A673 (cell line): ENCODE data around the gene TOLLIP. TPM values are rescaled to one million over a fixed set of nuclear protein-coding genes. Genes with fewer than 3 reads are reported as not detected.

Experiments
- BruUV-seq: library from RNA; stranded (reverse); fragments of 400-500 nt; replicated peaks from 2 replicates; lab custom pipeline; 2021; lab: Mats Ljungman, UMichigan
- CTCF ChIA-PET: fragments of 300-600 bp; sonication (Branson Sonifier 250); formaldehyde crosslinking; loops from one replicate; lab custom pipeline; 2022; ENCODE audit warnings: antibody characterized with exemption; lab: Charles Lee
- POLR2A ChIA-PET: fragments of 300-600 bp; sonication (Branson Sonifier 250); formaldehyde crosslinking; loops from one replicate; lab custom pipeline; 2022; ENCODE audit warnings: antibody characterized with exemption; ENCODE audit not compliant: low non-redundant PET; lab: Charles Lee
- DNase-seq: peaks from one replicate; pipeline ENCODE4 v3.0.0-alpha.2; 2015; ENCODE audit warnings: low spot score
- H3K27ac ChIP-seq: fragments of 200-600 bp; sonication (generic); 2 replicates; pipeline ENCODE4 v1.5.1; 2016; ENCODE audit warnings: mixed run types, low read depth, mild to moderate bottlenecking, mixed read lengths, antibody characterized with exemption, low read length; ENCODE audit not compliant: poor library complexity, severe bottlenecking
- H3K27me3 ChIP-seq: fragments of 200-600 bp; sonication (generic); replicated peaks from 2 replicates; pipeline ENCODE4 v1.6.1; 2017; ENCODE audit warnings: mixed run types, low read depth, mild to moderate bottlenecking, mixed read lengths, antibody characterized with exemption, low read length; ENCODE audit not compliant: insufficient read depth, poor library complexity
- H3K36me3 ChIP-seq: fragments of 200-600 bp; sonication (generic); 2 replicates; pipeline ENCODE4 v1.6.1; 2016; ENCODE audit warnings: mixed run types, mild to moderate bottlenecking, mixed read lengths, antibody characterized with exemption, low read length; ENCODE audit not compliant: insufficient read depth, poor library complexity, severe bottlenecking
- H3K4me1 ChIP-seq: fragments of 200-600 bp; sonication (generic); 2 replicates; pipeline ENCODE4 v1.6.1; 2017; ENCODE audit warnings: mixed run types, mild to moderate bottlenecking, mixed read lengths, antibody characterized with exemption, low read length; ENCODE audit not compliant: insufficient read depth, poor library complexity, severe bottlenecking
- H3K4me3 ChIP-seq: fragments of 200-600 bp; sonication (generic); 2 replicates; pipeline ENCODE4 v1.5.1; 2016; ENCODE audit warnings: low read depth, mixed run types, mild to moderate bottlenecking, mixed read lengths, low read length; ENCODE audit not compliant: poor library complexity, severe bottlenecking
- H3K9me3 ChIP-seq: fragments of 200-600 bp; sonication (generic); 2 replicates; pipeline ENCODE4 v1.6.1; 2016; ENCODE audit warnings: mixed run types, low read depth, mild to moderate bottlenecking, mixed read lengths, antibody characterized with exemption, low read length; ENCODE audit not compliant: poor library complexity, severe bottlenecking
- CTCF ChIP-seq: fragments of 300-800, 200-600 bp; sonication (generic); conservative IDR thresholded peaks from 2 replicates; pipeline ENCODE4 v1.5.1; 2017; ENCODE audit warnings: low read depth, mild to moderate bottlenecking, antibody characterized with exemption, low read length, moderate library complexity, mixed read lengths
- EZH2 ChIP-seq: fragments of 200-600 bp; sonication (generic); IDR thresholded peaks from 2 replicates; pipeline ENCODE4 v1.6.1; 2017; ENCODE audit warnings: borderline replicate concordance, low read depth, mild to moderate bottlenecking, mixed read lengths, antibody characterized with exemption, low read length; ENCODE audit not compliant: poor library complexity, severe bottlenecking
- intact Hi-C: fragments of 100-400 bp; cut with micrococcal nuclease; formaldehyde crosslinking; loops from one replicate; pipeline ENCODE4 v1.10.0; 2022; ENCODE audit not compliant: unreplicated experiment
- total RNA-seq: library from RNA; stranded (reverse); gene quantifications from 2 replicates; pipeline ENCODE4 v1.2.3, GENCODE V29; 2021

Gene TOLLIP
- total RNA-seq, 1 experiment from 2014 or later = 32.5 TPM

GRCh38 chr11:1254733-1255132 is 54.7 kb downstream of the TOLLIP start:
- TF ChIP-seq EZH2 (no peak), CTCF (no peak)
- CTCF ChIA-PET = no interaction called here

GRCh38 chr11:1254086-1254648 is 55.3 kb downstream of the TOLLIP start:
- no peak for DNase-seq
- intact Hi-C loops = no loop called here
- TF ChIP-seq EZH2 (no peak), CTCF (no peak)
- H3K4me1 ChIP-seq = no peaks in the 10 kb centered on the region
- CTCF ChIA-PET = no interaction called here
- POLR2A ChIA-PET = no interaction called here
- no peaks in the 10 kb centered on the region for H3K9me3 ChIP-seq
- H3K27ac ChIP-seq = no peak overlapping the region
- no peaks in the 10 kb centered on the region for H3K36me3 ChIP-seq
- H3K4me3 ChIP-seq = no peak overlapping the region
- no peaks in the 10 kb centered on the region for H3K27me3 ChIP-seq
- BruUV-seq = no TSS peak

More at GRCh38 chr11:1254733-1255132, 54.7 kb downstream of the TOLLIP start:
- no peaks in the 10 kb centered on the region for H3K4me1 ChIP-seq
- intact Hi-C loops = no loop called here
- DNase-seq = no peak
- no peaks in the 10 kb centered on the region for H3K36me3 ChIP-seq
- H3K9me3 ChIP-seq = no peaks in the 10 kb centered on the region
- POLR2A ChIA-PET = no interaction called here
- no peaks in the 10 kb centered on the region for H3K27me3 ChIP-seq
- BruUV-seq = no TSS peak
- no peak overlapping the region for H3K27ac ChIP-seq
- H3K4me3 ChIP-seq = no peak overlapping the region

GRCh38 chr11:1253103-1253485 is 56.3 kb downstream of the TOLLIP start:
- H3K9me3 ChIP-seq = no peaks in the 10 kb centered on the region
- H3K4me1 ChIP-seq = no peaks in the 10 kb centered on the region
- no peaks in the 10 kb centered on the region for H3K27me3 ChIP-seq
- H3K27ac ChIP-seq = no peak overlapping the region
- no peaks in the 10 kb centered on the region for H3K36me3 ChIP-seq
- H3K4me3 ChIP-seq = no peak overlapping the region
- ChIA-PET POLR2A (no interaction called here), CTCF (no interaction called here)
- TF ChIP-seq EZH2 = no peak
- no peak for TF ChIP-seq CTCF
- no peak for DNase-seq
- BruUV-seq = no TSS peak
- intact Hi-C loops = no loop called here
